ENCODE data around the gene NAA40.
A peak's percentile ranks its signal among the peaks of the same experiment; 100 is the strongest.

NAA40 gene

DNA sequence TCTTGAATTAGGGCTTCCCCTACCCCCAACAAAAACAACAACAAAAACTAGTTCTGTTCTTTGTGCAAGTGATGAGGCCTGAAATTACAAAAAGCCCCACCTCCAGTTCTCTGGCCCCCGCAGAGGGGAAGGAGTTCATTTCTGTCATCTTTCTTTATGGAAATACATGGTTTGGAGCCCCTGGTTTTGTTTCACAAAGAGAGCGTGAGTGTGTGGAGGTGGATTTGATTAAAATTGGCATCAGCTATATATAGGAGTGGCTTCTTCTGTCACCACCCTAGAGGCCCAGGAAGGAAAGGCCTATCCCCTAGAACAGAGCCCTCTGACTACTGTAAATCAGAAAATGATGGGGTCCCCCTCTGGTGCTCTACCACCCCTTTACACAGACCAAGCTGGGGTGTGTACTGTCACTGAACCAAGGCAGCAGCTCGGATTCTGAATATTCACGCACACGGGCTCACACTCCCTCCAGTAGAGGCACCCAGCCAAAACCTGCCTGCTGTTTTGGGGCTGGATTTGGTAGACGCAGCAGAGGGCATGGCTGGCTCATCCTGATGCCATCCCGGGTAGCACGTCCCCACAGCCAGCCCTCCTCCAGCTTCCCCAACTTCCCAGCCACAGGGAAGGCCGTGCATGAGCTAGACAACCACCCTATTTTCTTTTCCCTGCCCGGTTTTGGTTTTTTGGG, 41.2 kb upstream of the NAA40 start:
- H3K79me2 ChIP-seq (ENCODE audit: low read length), result peaks cover 22% of the 10 kb centered on the region
- H4K20me1 ChIP-seq (ENCODE audit: insufficient read depth, low read length), result peaks cover 4% of the 10 kb centered on the region; the same call in 1 of the 2 replicates
- H3F3A ChIP-seq (ENCODE audit: insufficient read depth, low read length), result no peaks in the 10 kb centered on the region
- no peak overlapping the region for H3K4me3 ChIP-seq (ENCODE audit: low read length)
- H3K27ac ChIP-seq (ENCODE audit: low read length), result no peak overlapping the region
- H3K4me1 ChIP-seq (ENCODE audit: low read length), result no peaks in the 10 kb centered on the region
- H3K4me2 ChIP-seq (ENCODE audit: low read depth, low read length), result no peak overlapping the region
- DNase-seq, result no peak
- 0 out of 2 replicates have a peak, but pooled peaks cover 3% of the 10 kb centered on the region for H3K36me3 ChIP-seq (replicated peaks; ENCODE audit: insufficient read depth, low read length)
- H3K9ac ChIP-seq (ENCODE audit: low read length), result no peak overlapping the region
- TF ChIP-seq EZH2 (optimal IDR thresholded peaks at IDR 0.05; ENCODE audit: low read depth, low read length), result no peak
- TF ChIP-seq, protein P1, sequence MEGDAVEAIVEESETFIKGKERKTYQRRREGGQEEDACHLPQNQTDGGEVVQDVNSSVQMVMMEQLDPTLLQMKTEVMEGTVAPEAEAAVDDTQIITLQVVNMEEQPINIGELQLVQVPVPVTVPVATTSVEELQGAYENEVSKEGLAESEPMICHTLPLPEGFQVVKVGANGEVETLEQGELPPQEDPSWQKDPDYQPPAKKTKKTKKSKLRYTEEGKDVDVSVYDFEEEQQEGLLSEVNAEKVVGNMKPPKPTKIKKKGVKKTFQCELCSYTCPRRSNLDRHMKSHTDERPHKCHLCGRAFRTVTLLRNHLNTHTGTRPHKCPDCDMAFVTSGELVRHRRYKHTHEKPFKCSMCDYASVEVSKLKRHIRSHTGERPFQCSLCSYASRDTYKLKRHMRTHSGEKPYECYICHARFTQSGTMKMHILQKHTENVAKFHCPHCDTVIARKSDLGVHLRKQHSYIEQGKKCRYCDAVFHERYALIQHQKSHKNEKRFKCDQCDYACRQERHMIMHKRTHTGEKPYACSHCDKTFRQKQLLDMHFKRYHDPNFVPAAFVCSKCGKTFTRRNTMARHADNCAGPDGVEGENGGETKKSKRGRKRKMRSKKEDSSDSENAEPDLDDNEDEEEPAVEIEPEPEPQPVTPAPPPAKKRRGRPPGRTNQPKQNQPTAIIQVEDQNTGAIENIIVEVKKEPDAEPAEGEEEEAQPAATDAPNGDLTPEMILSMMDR (IDR thresholded peaks at IDR 0.05; ENCODE audit: low read length), result no peak
- TF ChIP-seq EZH2phosphoT487 (IDR thresholded peaks at IDR 0.05; ENCODE audit: low read length), result no peak
- no peaks in the 10 kb centered on the region for H3K9me2 ChIP-seq (replicated peaks; ENCODE audit: insufficient read depth, low read length)
- H3K9me3 ChIP-seq (replicated peaks; ENCODE audit: insufficient read depth, low read length), result no peaks in the 10 kb centered on the region
- H3K27me3 ChIP-seq (replicated peaks; ENCODE audit: insufficient read depth, low read length), result no peaks in the 10 kb centered on the region
- H2AFZ ChIP-seq (ENCODE audit: low read length), result no peak overlapping the region

DNA sequence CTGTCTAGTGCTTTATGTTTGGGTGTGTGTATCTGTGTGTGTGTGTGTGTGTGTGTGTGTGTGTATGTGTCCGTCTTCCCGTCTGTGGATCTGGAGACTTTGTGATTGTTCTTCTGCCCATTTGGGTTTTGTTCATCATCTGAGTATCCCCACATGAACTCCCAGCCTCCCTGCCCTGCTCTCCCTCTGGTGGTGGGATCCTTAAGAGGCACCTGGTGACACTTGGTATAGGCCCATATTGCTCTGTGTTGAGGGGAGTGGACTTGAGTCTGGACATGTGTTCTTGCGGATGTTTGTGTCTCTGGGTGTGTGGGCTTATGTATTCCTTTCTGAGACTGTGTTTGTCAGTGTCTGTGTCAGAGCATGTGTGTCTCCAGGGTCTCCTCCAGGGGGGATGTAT, 37.1 kb upstream of the NAA40 start:
- Histone ChIP-seq H2AFZ (ENCODE audit: low read length) (no peak overlapping the region), H4K20me1 (ENCODE audit: insufficient read depth, low read length) (no peaks in the 10 kb centered on the region), H3K9me3 (replicated peaks; ENCODE audit: insufficient read depth, low read length) (no peaks in the 10 kb centered on the region), H3F3A (ENCODE audit: insufficient read depth, low read length) (no peaks in the 10 kb centered on the region), H3K4me1 (ENCODE audit: low read length) (no peaks in the 10 kb centered on the region), H3K9me2 (replicated peaks; ENCODE audit: insufficient read depth, low read length) (no peaks in the 10 kb centered on the region), H3K9ac (ENCODE audit: low read length) (no peak overlapping the region), H3K79me2 (ENCODE audit: low read length) (no peaks in the 10 kb centered on the region), H3K36me3 (replicated peaks; ENCODE audit: insufficient read depth, low read length) (peaks cover 7% of the 10 kb centered on the region; the same call in 1 of the 2 replicates), H3K27ac (ENCODE audit: low read length) (no peak overlapping the region), H3K4me2 (ENCODE audit: low read depth, low read length) (no peak overlapping the region), H3K4me3 (ENCODE audit: low read length) (no peak overlapping the region), H3K27me3 (replicated peaks; ENCODE audit: insufficient read depth, low read length) (no peaks in the 10 kb centered on the region)
- TF ChIP-seq EZH2phosphoT487 (IDR thresholded peaks at IDR 0.05; ENCODE audit: low read length), result no peak
- TF ChIP-seq, protein P1 (IDR thresholded peaks at IDR 0.05; ENCODE audit: low read length), result peak; percentile 28
- no peak for DNase-seq

DNA sequence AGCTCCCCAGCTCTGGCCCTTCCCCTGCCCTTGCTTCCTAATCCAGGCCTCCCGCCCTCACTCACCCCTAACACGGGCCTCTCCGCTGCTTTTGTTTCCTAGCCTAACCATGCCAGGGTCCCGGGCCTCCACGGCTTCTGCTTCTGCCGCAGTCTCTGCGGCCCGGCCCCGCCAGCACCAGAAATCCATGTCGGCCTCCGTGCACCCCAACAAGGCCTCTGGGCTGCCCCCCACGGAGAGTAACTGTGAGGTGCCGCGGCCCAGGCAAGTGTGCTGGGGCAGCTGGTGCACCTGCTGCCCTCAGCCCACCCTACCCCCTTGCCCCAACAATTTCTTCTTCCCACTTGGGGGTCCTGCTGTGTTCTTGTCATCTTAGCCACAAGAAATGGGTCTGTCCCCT, 34.9 kb upstream of the NAA40 start:
- Histone ChIP-seq H3K27me3 (replicated peaks; ENCODE audit: insufficient read depth, low read length) (no peaks in the 10 kb centered on the region), H4K20me1 (ENCODE audit: insufficient read depth, low read length) (no peaks in the 10 kb centered on the region), H3K4me1 (ENCODE audit: low read length) (no peaks in the 10 kb centered on the region), H3K4me2 (ENCODE audit: low read depth, low read length) (no peak overlapping the region), H3K27ac (ENCODE audit: low read length) (no peak overlapping the region), H2AFZ (ENCODE audit: low read length) (no peak overlapping the region), H3K4me3 (ENCODE audit: low read length) (no peak overlapping the region), H3K36me3 (replicated peaks; ENCODE audit: insufficient read depth, low read length) (peaks cover 7% of the 10 kb centered on the region; the same call in 1 of the 2 replicates), H3K9me3 (replicated peaks; ENCODE audit: insufficient read depth, low read length) (no peaks in the 10 kb centered on the region), H3K9me2 (replicated peaks; ENCODE audit: insufficient read depth, low read length) (no peaks in the 10 kb centered on the region), H3F3A (ENCODE audit: insufficient read depth, low read length) (no peaks in the 10 kb centered on the region), H3K9ac (ENCODE audit: low read length) (no peak overlapping the region), H3K79me2 (ENCODE audit: low read length) (no peaks in the 10 kb centered on the region)
- no peak for DNase-seq
- TF ChIP-seq, protein P1 (IDR thresholded peaks at IDR 0.05; ENCODE audit: low read length), result no peak
- TF ChIP-seq EZH2phosphoT487 (IDR thresholded peaks at IDR 0.05; ENCODE audit: low read length) (no peak), EZH2 (optimal IDR thresholded peaks at IDR 0.05; ENCODE audit: low read depth, low read length) (no peak)
